GM19397 (cell line): Measurements from ENCODE around the gene REEP5.
A peak's percentile ranks its signal among the peaks of the same experiment; 100 is the strongest.
"Not testable (repeated sequence)": the region's sequence is repeated elsewhere in the genome, so short reads cannot be mapped to it uniquely, and the experiment has no call there.

Experiments
- ATAC-seq: cut with Tn5 transposase; IDR thresholded peaks from one replicate; pipeline ENCODE4 v1.9.1; 2021; ENCODE audit warnings: mild to moderate bottlenecking, moderate library complexity; ENCODE audit not compliant: unreplicated experiment

Gene REEP5

GRCh38 chr5:112892776-112893175 lies 29.3 kb downstream of the REEP5 start:
- no peak for ATAC-seq

- not testable (repeated sequence) for ATAC-seq
Observed at GRCh38 chr5:112892066-112892465, 30.0 kb downstream of the REEP5 start.

GRCh38 chr5:112886975-112887374 lies 35.1 kb downstream of the REEP5 start:
- ATAC-seq = no peak

- ATAC-seq = no peak
Observed at GRCh38 chr5:112885001-112885400, 37.0 kb downstream of the REEP5 start.

GRCh38 chr5:112883192-112883591 lies 38.8 kb downstream of the REEP5 start:
- no peak for ATAC-seq

GRCh38 chr5:112880219-112880964 lies 41.6 kb downstream of the REEP5 start:
- ATAC-seq = no peak

- ATAC-seq = no peak
Observed at GRCh38 chr5:112878760-112879159, 43.3 kb downstream of the REEP5 start.

GRCh38 chr5:112878101-112878500 lies 43.9 kb downstream of the REEP5 start:
- ATAC-seq = no peak

- ATAC-seq = no peak
Observed at GRCh38 chr5:112876362-112876761, 45.7 kb downstream of the REEP5 start.

GRCh38 chr5:112870966-112871365 lies 51.1 kb downstream of the REEP5 start:
- no peak for ATAC-seq

- ATAC-seq = no peak
Observed at GRCh38 chr5:112869948-112870347, 52.1 kb downstream of the REEP5 start.

- no peak for ATAC-seq
Observed at GRCh38 chr5:112867411-112867810, 54.6 kb downstream of the REEP5 start.

- no peak for ATAC-seq
Observed at GRCh38 chr5:112866739-112867138, 55.3 kb downstream of the REEP5 start.

GRCh38 chr5:112865128-112865527 lies 56.9 kb downstream of the REEP5 start:
- no peak for ATAC-seq

GRCh38 chr5:112863549-112863948 lies 58.5 kb downstream of the REEP5 start:
- ATAC-seq = no peak

- no peak for ATAC-seq
Observed at GRCh38 chr5:112862085-112862484, 59.9 kb downstream of the REEP5 start.

GRCh38 chr5:112861638-112861985 lies 60.4 kb downstream of the REEP5 start:
- ATAC-seq = no peak

GRCh38 chr5:112860929-112861637 lies 60.9 kb downstream of the REEP5 start, which contains the start of gene SRP19:
Gene SRP19, plus strand, starts transcription at chr5:112861287. Its CDS starts 90 bp downstream, at chr5:112861377.
- peak; percentile 98 for ATAC-seq

- not testable (repeated sequence) for ATAC-seq
Observed at GRCh38 chr5:112860571-112860928, 61.5 kb downstream of the REEP5 start.

- ATAC-seq = no peak
Observed at GRCh38 chr5:112857866-112858265, 64.2 kb downstream of the REEP5 start.

GRCh38 chr5:112854651-112855050 lies 67.4 kb downstream of the REEP5 start:
- no peak for ATAC-seq

GRCh38 chr5:112849912-112850311 lies 72.1 kb downstream of the REEP5 start:
- ATAC-seq = no peak
